HG03064 (cell line): ENCODE results near the gene SIRT7.

ENCODE experiments used
- ATAC-seq: cut with Tn5 transposase; IDR thresholded peaks from one replicate; pipeline ENCODE4 v1.9.1; 2021; ENCODE audit warnings: low read depth; ENCODE audit not compliant: unreplicated experiment

The SIRT7 gene

DNA sequence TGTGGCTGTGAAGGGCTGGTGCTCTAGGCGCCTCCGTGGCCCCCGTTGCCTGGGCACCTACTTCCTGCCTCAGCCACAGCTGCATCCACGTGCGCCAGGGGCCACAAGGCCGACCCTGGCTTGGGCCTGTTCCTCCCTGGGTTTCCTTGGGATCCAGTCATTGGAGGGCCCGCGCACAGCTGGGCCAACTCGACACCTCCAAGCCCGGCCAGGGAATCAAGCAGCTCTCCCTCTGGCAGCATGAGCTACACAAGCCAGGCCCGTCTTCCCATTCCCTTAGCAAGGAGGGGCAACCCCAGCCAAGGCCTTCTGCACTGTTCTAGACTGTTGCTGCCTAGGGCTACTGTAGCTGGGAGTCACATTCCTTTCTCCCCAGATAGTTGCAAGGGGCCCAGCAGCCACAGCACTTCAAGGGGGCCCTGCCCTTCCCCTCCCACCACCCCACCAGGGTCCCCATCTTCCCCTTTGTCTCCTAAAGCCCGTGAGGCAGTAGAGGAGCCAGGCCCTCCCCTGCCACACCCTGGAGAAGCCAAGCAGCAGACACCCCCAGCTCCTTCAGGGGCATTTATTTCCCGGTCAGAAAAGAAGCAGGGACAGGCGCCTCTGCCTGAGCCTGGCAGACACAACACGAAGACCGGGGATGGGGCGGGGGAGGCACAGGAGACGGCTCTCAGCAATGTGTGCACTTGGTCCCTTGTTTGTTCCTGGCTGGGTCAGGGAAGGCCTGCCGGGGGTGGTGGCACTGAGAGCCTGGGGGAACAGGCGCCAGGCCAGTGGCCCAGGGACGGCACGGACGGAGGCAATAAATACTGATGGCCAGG lies 50.6 kb downstream of the SIRT7 start:
- ATAC-seq = no peak

DNA sequence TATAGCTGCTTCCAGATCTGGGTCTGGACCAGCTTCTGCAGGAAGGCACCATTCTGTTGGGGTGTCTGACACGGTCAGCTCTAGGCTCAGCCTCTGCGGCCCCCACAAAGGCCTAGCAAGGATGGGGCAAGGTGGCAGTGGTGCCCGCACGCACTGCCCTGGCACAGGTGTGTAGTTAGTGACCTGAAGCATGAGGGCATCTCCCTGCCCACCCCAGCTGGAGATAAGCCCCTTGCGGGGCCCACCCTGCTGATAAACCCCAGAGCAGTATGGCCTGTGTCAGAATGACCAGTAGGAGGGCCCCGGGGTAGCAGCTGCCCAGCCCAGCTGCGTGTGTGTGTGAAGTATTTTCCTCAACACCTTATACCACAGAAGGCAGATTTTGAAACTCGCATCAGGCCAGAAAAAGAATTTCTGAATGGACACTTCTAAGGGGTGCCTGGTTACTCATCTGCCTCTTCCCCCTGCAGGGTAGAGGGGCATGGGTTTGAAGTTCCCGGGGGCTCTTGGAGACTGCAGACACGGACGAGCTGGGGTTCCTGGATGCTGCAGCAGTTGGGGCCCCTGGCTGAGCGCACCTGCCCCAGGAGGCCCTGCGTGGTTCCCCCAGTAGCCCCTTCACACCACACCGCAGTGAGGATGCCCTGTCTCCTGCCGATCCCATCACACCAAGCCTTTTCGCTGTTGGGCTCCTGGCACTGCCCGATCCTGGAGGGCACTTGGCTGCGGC lies 51.4 kb downstream of the SIRT7 start:
- ATAC-seq = no peak

DNA sequence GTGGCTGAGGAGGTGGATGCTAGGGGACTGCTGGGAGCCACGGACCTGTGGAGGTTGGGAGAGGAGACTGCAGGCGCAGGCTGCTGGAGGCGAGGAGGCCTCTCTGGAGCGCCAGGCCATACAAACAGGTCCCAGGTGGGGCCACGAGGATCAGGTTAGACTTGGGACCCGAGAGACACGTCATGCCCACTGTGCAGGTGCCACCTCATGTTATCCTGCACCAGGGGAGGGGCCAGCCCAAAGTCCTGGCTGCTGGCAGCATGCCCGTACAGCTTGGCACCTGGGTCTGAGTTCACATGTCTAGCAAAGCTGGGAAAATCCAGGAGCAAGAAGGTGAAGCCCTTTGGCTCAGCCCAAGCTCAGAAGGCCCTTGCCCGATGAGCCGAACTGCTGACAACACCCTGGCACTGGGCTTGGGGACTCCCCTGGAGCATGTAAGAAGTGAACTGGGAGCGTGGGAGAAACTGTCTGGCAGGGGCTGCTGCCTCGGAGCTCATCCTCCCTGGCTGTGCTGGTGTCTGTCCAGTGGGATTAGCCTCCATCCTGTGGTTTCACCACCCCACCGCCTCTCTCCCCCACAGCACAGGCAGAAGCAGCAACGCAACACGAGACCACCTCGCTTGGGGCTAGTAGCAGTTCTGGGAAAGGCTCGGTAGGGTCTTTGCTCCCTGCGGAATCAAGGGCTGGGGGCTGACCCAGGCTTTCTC lies 52.1 kb downstream of the SIRT7 start:
- ATAC-seq = no peak

DNA sequence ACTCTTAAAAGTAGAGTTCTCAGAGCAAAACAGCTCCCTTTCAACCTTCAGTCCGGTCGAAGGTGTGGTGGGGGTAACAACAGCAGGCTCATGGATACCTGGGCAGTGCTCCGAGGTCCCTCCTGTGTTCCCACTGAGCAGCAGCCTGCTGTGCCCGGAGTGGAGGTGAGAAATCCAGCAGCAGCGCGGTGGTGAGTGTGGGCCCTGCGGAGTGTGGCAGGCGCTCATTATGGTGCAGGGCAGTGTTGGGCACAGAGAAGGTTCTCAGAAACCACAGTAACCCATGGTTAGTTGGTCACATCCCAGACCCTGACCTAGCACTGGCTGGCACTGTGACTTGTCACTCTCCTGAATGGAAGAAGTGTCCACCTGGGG lies 52.6 kb downstream of the SIRT7 start:
- ATAC-seq = no peak

DNA sequence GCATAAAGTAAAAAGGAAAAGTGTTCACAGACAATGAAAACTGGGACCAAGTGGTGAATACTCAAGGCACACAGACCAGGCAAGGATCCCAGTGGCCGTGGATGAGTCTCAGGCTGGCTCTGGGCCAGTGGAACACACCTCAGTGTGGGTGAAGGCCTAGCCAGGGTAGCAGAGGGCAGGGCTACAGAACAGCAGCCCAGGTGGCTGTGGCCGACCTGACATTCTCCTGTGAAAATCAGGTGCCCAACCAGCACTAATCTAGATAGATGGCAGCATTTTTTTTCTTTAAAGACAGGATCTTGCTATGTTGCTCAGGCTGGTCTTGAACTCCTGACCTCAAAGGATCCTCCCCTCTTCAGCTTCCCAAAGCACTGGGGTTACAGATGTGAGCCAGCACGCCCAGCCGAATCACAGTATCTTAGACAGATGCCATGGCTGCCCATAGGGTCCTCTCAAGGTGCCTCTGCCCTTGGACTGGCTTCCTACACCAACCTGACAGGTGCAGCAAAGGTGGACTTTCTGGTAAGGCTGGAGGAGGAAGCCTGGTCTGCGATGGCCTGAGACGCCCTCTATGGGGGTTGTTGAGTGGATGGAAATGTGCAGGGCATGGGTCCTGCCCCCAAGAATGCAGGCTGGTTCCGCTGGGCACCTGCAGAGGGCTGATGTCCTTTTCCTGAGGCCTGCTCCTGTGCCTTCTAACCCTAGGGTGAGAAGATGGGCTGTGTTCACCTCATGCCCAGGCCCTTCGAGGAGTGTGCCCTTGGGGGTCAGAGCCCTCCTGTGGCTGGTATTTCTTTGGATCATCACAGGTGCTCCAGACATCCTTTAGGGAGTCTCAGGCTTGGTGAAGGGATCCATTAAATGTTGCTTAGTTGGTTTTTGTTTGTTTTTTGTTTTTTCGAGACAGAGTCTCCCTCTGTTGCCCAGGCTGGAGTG lies 53.9 kb downstream of the SIRT7 start:
- ATAC-seq = no peak

DNA sequence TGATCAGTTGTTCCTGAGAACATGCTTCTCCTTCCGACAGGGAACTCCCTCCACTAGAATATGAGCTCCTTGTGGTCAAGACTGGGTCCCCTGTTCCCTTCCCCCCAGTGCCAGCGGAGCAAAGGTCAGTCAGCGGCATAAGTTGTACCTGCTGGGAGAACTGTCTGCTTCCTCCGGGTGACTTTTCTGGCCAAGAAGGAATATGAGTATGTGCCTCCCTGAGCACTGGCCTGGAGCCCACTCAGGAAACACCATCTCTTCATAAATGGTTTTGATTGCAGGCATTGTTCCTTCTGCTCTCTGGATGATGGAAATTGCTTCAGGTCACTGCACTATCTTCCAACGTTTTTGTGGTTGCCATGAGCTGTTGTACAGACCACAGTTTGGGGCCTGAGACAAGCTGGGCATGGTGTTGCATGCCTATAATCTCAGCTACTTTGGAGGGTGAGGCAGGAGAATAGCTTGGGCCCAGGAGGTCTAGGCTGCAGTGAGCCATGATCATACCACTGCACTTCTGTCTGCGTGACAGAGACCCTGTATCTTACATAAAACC lies 54.8 kb downstream of the SIRT7 start:
- ATAC-seq = no peak
